ENCODE data around the gene PATZ1.

DNA sequence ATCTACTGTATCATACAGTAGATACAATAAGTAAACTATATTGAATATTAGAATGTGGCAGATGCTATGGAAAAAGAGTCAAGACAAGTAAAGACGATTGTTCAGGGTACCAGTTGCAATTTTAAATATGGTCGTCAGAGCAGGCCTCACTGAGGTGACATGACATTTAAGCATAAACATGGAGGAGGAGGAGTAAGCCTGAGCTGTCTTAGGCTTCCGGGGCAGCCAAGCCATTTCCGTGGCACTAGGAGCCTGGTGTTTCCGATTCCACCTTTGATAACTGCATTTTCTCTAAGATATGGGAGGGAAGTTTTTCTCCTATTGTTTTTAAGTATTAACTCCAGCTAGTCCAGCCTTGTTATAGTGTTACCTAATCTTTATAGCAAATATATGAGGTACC is 68.4 kb downstream of the PATZ1 start:
- TF ChIP-seq, protein P1, sequence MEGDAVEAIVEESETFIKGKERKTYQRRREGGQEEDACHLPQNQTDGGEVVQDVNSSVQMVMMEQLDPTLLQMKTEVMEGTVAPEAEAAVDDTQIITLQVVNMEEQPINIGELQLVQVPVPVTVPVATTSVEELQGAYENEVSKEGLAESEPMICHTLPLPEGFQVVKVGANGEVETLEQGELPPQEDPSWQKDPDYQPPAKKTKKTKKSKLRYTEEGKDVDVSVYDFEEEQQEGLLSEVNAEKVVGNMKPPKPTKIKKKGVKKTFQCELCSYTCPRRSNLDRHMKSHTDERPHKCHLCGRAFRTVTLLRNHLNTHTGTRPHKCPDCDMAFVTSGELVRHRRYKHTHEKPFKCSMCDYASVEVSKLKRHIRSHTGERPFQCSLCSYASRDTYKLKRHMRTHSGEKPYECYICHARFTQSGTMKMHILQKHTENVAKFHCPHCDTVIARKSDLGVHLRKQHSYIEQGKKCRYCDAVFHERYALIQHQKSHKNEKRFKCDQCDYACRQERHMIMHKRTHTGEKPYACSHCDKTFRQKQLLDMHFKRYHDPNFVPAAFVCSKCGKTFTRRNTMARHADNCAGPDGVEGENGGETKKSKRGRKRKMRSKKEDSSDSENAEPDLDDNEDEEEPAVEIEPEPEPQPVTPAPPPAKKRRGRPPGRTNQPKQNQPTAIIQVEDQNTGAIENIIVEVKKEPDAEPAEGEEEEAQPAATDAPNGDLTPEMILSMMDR (IDR thresholded peaks at IDR 0.05; ENCODE audit: insufficient read depth, low read depth, low read length): no peak
- TF ChIP-seq EZH2 (IDR thresholded peaks at IDR 0.05; ENCODE audit: insufficient read depth, low read length): no peak
